ENCODE data around the gene GTF2A1.

Gene GTF2A1

DNA sequence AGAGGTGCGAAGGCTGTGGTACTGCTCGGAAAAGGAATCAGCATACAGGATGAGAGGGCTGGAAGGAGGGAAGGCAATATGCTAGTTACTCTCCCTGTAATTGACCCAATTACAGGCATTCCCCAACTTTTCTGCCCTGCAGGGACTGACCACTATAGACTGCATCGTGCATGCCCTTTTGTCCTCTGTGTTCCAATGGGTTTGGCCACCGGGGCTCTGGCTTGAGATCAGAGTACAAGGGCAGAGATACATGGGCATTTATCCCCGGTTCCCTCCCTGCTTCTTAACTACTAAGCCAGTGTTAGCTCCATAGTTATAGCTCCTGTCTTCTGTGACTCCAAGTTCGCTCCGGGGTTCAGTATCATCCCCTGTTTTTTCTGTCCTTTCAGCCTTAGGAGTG lies 59.7 kb downstream of the GTF2A1 start:
- DNase-seq (ENCODE audit: extremely low spot score), result no peak
- CTCF ChIA-PET, result no interaction called here
- POLR2A ChIA-PET, result interaction anchor here (1.5 to 1.7 kb wide), 2 partner anchors 9 to 58 kb away, joined by 3 to 7 read pairs; no protein-coding TSS in a partner anchor
- TF ChIP-seq HDGF (IDR thresholded peaks at IDR 0.05; ENCODE audit: borderline replicate concordance) (no peak), FOXK2 (IDR thresholded peaks at IDR 0.05) (no peak), ARNT (IDR thresholded peaks at IDR 0.05) (no peak), LEF1 (IDR thresholded peaks at IDR 0.05; ENCODE audit: borderline replicate concordance) (no peak), FOXM1 (IDR thresholded peaks at IDR 0.05; ENCODE audit: borderline replicate concordance) (no peak), ELF4 (IDR thresholded peaks at IDR 0.05) (no peak), BHLHE40 (IDR thresholded peaks at IDR 0.05; ENCODE audit: borderline replicate concordance) (no peak), SP1 (IDR thresholded peaks at IDR 0.05) (no peak), ZNF384 (IDR thresholded peaks at IDR 0.05) (no peak), CTBP1 (IDR thresholded peaks at IDR 0.05; ENCODE audit: borderline replicate concordance) (no peak), NFRKB (IDR thresholded peaks at IDR 0.05) (no peak), TARDBP (IDR thresholded peaks at IDR 0.05) (no peak)
- TF ChIP-seq, protein P1, sequence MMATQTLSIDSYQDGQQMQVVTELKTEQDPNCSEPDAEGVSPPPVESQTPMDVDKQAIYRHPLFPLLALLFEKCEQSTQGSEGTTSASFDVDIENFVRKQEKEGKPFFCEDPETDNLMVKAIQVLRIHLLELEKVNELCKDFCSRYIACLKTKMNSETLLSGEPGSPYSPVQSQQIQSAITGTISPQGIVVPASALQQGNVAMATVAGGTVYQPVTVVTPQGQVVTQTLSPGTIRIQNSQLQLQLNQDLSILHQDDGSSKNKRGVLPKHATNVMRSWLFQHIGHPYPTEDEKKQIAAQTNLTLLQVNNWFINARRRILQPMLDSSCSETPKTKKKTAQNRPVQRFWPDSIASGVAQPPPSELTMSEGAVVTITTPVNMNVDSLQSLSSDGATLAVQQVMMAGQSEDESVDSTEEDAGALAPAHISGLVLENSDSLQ (IDR thresholded peaks at IDR 0.05), result no peak

DNA sequence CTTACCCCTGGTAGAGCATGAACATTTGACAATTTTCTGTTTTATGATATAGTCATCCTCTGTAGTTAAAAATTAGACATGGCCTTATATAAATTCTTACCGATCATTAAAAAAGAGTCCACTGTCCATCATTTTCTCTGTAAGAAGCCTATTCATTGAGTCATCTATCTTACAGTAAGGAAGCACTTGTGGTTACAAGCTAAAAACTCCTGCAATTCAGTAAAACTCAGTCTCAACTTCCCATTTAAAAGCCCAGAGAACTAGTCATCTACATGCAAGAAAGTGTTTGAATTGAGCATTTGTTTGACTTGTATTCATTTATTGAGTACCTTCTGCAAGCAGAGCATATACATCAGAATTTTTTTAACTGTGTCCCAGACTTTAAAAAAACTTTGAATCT lies 63.3 kb downstream of the GTF2A1 start:
- no peak for TF ChIP-seq TARDBP (IDR thresholded peaks at IDR 0.05)
- TF ChIP-seq HDGF (IDR thresholded peaks at IDR 0.05; ENCODE audit: borderline replicate concordance), result no peak
- no peak for TF ChIP-seq LEF1 (IDR thresholded peaks at IDR 0.05; ENCODE audit: borderline replicate concordance)
- no peak for TF ChIP-seq BHLHE40 (IDR thresholded peaks at IDR 0.05; ENCODE audit: borderline replicate concordance)
- no peak for TF ChIP-seq SP1 (IDR thresholded peaks at IDR 0.05)
- TF ChIP-seq CTBP1 (IDR thresholded peaks at IDR 0.05; ENCODE audit: borderline replicate concordance), result no peak
- no peak for TF ChIP-seq L3MBTL2 (conservative IDR thresholded peaks at IDR 0.05)
- no peak for TF ChIP-seq ZNF384 (IDR thresholded peaks at IDR 0.05)
- TF ChIP-seq SUZ12 (IDR thresholded peaks at IDR 0.05), result no peak
- no peak for TF ChIP-seq FOXM1 (IDR thresholded peaks at IDR 0.05; ENCODE audit: borderline replicate concordance)
- no peak for TF ChIP-seq ARNT (IDR thresholded peaks at IDR 0.05)
- TF ChIP-seq FOXK2 (IDR thresholded peaks at IDR 0.05), result no peak
- DNase-seq (ENCODE audit: extremely low spot score), result no peak
- ChIA-PET CTCF (no interaction called here), POLR2A (no interaction called here)

DNA sequence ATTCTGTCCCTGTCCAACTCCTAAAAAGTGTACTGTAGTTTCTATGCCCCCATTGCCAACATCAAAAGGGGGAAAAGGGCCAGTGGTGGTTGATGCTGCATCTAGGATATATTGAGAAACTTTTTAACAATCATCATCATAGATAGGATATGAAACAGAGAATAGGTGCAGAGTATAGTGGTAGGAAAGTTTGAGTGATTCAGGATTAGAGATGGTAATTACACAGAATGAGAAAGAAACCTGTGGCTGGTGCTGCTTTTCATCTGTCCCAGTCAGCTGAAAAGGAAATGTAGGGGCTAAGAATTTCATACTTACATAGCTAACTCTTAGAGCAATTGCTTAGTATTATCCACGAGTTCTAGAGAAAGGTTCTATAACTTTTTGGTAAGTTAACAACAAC lies 67.6 kb downstream of the GTF2A1 start:
- ChIA-PET CTCF (no interaction called here), POLR2A (interaction anchor here (1.1 kb wide), 1 partner anchor 17 kb away, joined by 3 read pairs; no protein-coding TSS in a partner anchor)
- no peak for DNase-seq (ENCODE audit: extremely low spot score)
- no peak for TF ChIP-seq SP1 (IDR thresholded peaks at IDR 0.05)
- TF ChIP-seq LEF1 (IDR thresholded peaks at IDR 0.05; ENCODE audit: borderline replicate concordance), result no peak
- no peak for TF ChIP-seq ELF4 (IDR thresholded peaks at IDR 0.05)
- no peak for TF ChIP-seq BHLHE40 (IDR thresholded peaks at IDR 0.05; ENCODE audit: borderline replicate concordance)
- TF ChIP-seq CTBP1 (IDR thresholded peaks at IDR 0.05; ENCODE audit: borderline replicate concordance), result no peak

DNA sequence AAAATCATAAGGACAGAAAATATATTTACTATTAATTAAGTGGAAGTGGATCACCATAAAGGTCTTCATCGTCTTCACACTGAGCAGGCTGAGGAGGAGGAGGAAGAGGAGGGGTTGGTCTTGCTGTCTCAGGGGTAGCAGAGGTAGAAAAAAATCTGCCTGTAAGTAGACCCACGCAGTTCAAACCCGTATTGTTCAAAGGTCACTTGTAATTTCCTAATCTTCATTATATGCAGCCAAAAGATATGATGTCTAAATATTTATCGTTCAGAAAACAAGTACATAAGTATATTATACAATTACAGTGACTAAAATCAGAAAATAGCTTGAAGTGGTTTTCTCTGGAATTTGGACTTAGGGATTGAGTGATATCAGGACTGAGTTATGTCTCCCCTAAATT lies 72.1 kb downstream of the GTF2A1 start:
- TF ChIP-seq FOXM1 (IDR thresholded peaks at IDR 0.05; ENCODE audit: borderline replicate concordance), result no peak
- DNase-seq (ENCODE audit: extremely low spot score), result no peak
- POLR2A ChIA-PET, result no interaction called here
- CTCF ChIA-PET, result no interaction called here

DNA sequence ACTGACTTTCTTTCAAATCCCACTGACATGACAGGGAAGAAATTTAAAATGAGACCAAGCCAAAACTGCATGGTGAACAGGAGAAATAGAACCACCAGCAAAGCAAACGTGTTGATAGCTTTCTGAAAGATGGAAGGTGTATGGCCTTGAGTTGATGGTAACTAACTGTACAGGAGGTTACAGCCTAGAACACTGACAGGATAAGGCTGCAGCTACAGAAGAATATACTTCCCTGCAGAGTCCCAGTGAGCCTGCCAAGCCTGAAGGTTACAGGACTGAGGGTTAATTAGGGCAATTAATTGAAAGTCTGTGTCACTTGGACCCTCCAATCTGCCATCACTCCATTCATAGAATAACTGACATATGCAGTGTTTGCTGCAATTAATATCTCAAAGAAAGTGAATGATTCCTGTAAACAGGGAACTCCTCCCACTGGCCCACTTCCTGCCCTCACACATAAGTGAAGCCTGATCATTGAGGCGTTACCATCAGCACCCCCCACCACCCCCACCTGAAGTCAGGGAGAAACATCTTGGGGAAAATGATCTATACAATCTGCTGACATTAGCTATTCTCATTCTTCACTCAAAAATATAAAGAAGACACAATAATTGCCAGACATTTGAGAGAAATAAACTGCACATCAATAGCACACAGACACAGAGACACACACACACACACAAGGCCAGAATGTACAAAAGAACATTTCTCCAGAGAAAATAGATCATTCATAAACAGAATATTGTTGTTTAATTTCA lies 73.4 kb downstream of the GTF2A1 start:
- CTCF ChIA-PET, result interaction anchor here (1.1 kb wide), 1 partner anchor 15 kb away, joined by 3 read pairs; no protein-coding TSS in a partner anchor
- TF ChIP-seq FOXK2 (IDR thresholded peaks at IDR 0.05) (no peak), FOXA1 (IDR thresholded peaks at IDR 0.05) (no peak), CTBP1 (IDR thresholded peaks at IDR 0.05; ENCODE audit: borderline replicate concordance) (no peak), ELF4 (IDR thresholded peaks at IDR 0.05) (no peak), LEF1 (IDR thresholded peaks at IDR 0.05; ENCODE audit: borderline replicate concordance) (no peak)
- DNase-seq (ENCODE audit: extremely low spot score), result no peak
- POLR2A ChIA-PET, result no interaction called here

DNA sequence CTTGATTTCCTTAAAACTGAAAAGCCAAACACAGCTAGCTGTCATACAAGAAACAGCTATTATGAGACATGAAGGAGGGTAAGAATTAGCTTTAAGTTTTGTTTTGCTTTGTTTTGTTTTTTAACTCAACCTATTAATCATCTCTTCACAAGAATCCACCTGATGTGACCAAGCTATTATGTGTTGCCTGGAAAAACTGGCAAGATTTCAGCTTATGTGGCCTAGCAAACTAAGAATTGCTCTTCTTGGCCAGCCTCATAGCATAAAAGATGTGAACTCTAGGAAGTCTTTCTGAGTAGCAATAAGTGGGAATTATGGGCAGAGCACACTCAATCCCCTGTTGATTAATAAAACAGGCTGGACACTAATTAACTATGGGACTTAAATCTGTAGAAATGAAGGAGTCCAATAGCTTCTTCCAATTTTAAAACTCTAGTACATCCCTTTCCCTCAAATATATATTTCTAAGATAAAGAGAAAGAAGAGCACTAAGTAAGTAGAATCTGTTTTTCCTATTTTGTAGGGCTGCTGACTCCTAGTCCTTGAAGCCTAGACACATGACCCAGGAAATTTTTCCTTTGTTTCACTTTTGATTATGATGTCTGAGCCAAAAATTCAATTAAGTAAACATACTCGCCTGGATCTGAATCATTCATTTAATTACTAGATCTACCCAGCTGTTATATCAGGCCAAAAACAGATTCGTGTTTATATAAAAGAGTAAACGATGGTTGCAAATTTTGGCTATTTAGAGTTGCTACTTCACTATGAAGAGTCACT lies 75.7 kb downstream of the GTF2A1 start:
- ChIA-PET CTCF (no interaction called here), POLR2A (interaction anchor here (1.6 kb wide), 1 partner anchor 25 kb away, joined by 3 read pairs; no protein-coding TSS in a partner anchor)
- no peak for DNase-seq (ENCODE audit: extremely low spot score)
- TF ChIP-seq BHLHE40 (IDR thresholded peaks at IDR 0.05; ENCODE audit: borderline replicate concordance) (no peak), CTBP1 (IDR thresholded peaks at IDR 0.05; ENCODE audit: borderline replicate concordance) (no peak), TARDBP (IDR thresholded peaks at IDR 0.05) (no peak), L3MBTL2 (conservative IDR thresholded peaks at IDR 0.05) (no peak), HDGF (IDR thresholded peaks at IDR 0.05; ENCODE audit: borderline replicate concordance) (no peak)
- TF ChIP-seq, protein P1 (IDR thresholded peaks at IDR 0.05), result no peak

DNA sequence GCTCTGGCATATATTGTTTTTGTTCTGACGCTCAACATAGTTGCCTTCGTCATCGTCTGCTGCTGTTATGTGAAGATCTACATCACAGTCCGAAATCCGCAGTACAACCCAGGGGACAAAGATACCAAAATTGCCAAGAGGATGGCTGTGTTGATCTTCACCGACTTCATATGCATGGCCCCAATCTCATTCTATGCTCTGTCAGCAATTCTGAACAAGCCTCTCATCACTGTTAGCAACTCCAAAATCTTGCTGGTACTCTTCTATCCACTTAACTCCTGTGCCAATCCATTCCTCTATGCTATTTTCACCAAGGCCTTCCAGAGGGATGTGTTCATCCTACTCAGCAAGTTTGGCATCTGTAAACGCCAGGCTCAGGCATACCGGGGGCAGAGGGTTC lies 77.0 kb downstream of the GTF2A1 start:
- TF ChIP-seq NFRKB (IDR thresholded peaks at IDR 0.05) (no peak), SUZ12 (IDR thresholded peaks at IDR 0.05) (no peak), SP1 (IDR thresholded peaks at IDR 0.05) (no peak), L3MBTL2 (conservative IDR thresholded peaks at IDR 0.05) (no peak), FOXM1 (IDR thresholded peaks at IDR 0.05; ENCODE audit: borderline replicate concordance) (no peak), ELF4 (IDR thresholded peaks at IDR 0.05) (no peak), HDGF (IDR thresholded peaks at IDR 0.05; ENCODE audit: borderline replicate concordance) (no peak), LEF1 (IDR thresholded peaks at IDR 0.05; ENCODE audit: borderline replicate concordance) (no peak), FOXK2 (IDR thresholded peaks at IDR 0.05) (no peak), ARNT (IDR thresholded peaks at IDR 0.05) (no peak), TARDBP (IDR thresholded peaks at IDR 0.05) (no peak), ZNF384 (IDR thresholded peaks at IDR 0.05) (no peak), CTBP1 (IDR thresholded peaks at IDR 0.05; ENCODE audit: borderline replicate concordance) (no peak), FOXA1 (IDR thresholded peaks at IDR 0.05) (no peak), BHLHE40 (IDR thresholded peaks at IDR 0.05; ENCODE audit: borderline replicate concordance) (no peak)
- TF ChIP-seq, protein P1 (IDR thresholded peaks at IDR 0.05), result no peak
- DNase-seq (ENCODE audit: extremely low spot score), result no peak
- POLR2A ChIA-PET, result no interaction called here
- CTCF ChIA-PET, result no interaction called here

All from HEK293T (cell line).